Calu3 (cell line): ENCODE results near the gene SHISA6. TPM values are rescaled to one million over a fixed set of nuclear protein-coding genes. Genes with fewer than 3 reads are reported as not detected.

Source experiments
- BruUV-seq: library from RNA; stranded (reverse); fragments of 400-500 nt; replicated peaks from 2 replicates; lab custom pipeline; 2021; lab: Mats Ljungman, UMichigan
- CTCF ChIA-PET: fragments of 300-600 bp; sonication (Branson Sonifier 250); formaldehyde crosslinking; loops from one replicate; lab custom pipeline; 2022; ENCODE audit warnings: antibody characterized with exemption; lab: Charles Lee
- DNase-seq: peaks from one replicate; pipeline ENCODE4 v3.0.0; 2022
- H3K27ac Mint-ChIP-seq: one replicate; pipeline ENCODE4 v1.8.0; 2022; ENCODE audit warnings: mixed read lengths; ENCODE audit not compliant: unreplicated experiment
- H3K27me3 Mint-ChIP-seq: one replicate; pipeline ENCODE4 v1.8.0; 2022; ENCODE audit warnings: mixed read lengths; ENCODE audit not compliant: unreplicated experiment
- H3K36me3 Mint-ChIP-seq: one replicate; pipeline ENCODE4 v1.8.0; 2022; ENCODE audit warnings: mild to moderate bottlenecking, moderate library complexity, mixed read lengths; ENCODE audit not compliant: insufficient read depth, unreplicated experiment
- H3K4me1 Mint-ChIP-seq: one replicate; pipeline ENCODE4 v1.8.0; 2022; ENCODE audit warnings: mild to moderate bottlenecking, low read depth, mixed read lengths; ENCODE audit not compliant: unreplicated experiment
- H3K4me3 Mint-ChIP-seq: one replicate; pipeline ENCODE4 v1.8.0; 2022; ENCODE audit warnings: mild to moderate bottlenecking, low read depth, moderate library complexity, mixed read lengths; ENCODE audit not compliant: unreplicated experiment
- H3K9me3 Mint-ChIP-seq: one replicate; pipeline ENCODE4 v1.8.0; 2022; ENCODE audit warnings: low read depth, mixed read lengths; ENCODE audit not compliant: unreplicated experiment
- CTCF ChIP-seq: fragments of 200-600 bp; IDR thresholded peaks from one replicate; pipeline ENCODE4 v1.8.0; 2022; ENCODE audit warnings: antibody characterized with exemption; ENCODE audit not compliant: unreplicated experiment
- intact Hi-C: fragments of 100-400 bp; cut with micrococcal nuclease; formaldehyde crosslinking; loops from one replicate; pipeline ENCODE4 v1.10.0; 2022; ENCODE audit not compliant: unreplicated experiment
- total RNA-seq: library from RNA; stranded (reverse); gene quantifications from 2 replicates; pipeline ENCODE4 v1.2.3, GENCODE V29; 2022

Gene SHISA6
- total RNA-seq, 1 experiment from 2014 or later = not detected

GRCh38 chr17:11363565-11364117, 122.6 kb downstream of the SHISA6 start:
- H3K4me1 Mint-ChIP-seq = no peaks in the 10 kb centered on the region
- H3K36me3 Mint-ChIP-seq = no peaks in the 10 kb centered on the region
- no peak for TF ChIP-seq CTCF
- no TSS peak for BruUV-seq
- H3K9me3 Mint-ChIP-seq = no peaks in the 10 kb centered on the region
- H3K4me3 Mint-ChIP-seq = no peak overlapping the region
- CTCF ChIA-PET = no interaction called here
- no peaks in the 10 kb centered on the region for H3K27me3 Mint-ChIP-seq
- no peak overlapping the region for H3K27ac Mint-ChIP-seq
- DNase-seq = no peak
- intact Hi-C loops = no loop called here

- Mint-ChIP-seq H3K9me3 (no peaks in the 10 kb centered on the region), H3K4me3 (no peak overlapping the region), H3K4me1 (no peaks in the 10 kb centered on the region), H3K27ac (no peak overlapping the region), H3K36me3 (no peaks in the 10 kb centered on the region), H3K27me3 (no peaks in the 10 kb centered on the region)
- no peak for TF ChIP-seq CTCF
- no peak for DNase-seq
- BruUV-seq = no TSS peak
- intact Hi-C loops = no loop called here
- CTCF ChIA-PET = no interaction called here
Observed at GRCh38 chr17:11366272-11366850, 125.3 kb downstream of the SHISA6 start.

GRCh38 chr17:11369575-11369974, 128.6 kb downstream of the SHISA6 start:
- Mint-ChIP-seq H3K9me3 (no peaks in the 10 kb centered on the region), H3K27me3 (no peaks in the 10 kb centered on the region), H3K4me1 (no peaks in the 10 kb centered on the region), H3K4me3 (no peak overlapping the region), H3K36me3 (no peaks in the 10 kb centered on the region), H3K27ac (no peak overlapping the region)
- no peak for DNase-seq
- intact Hi-C loops = no loop called here
- TF ChIP-seq CTCF = no peak
- CTCF ChIA-PET = no interaction called here
- no TSS peak for BruUV-seq

GRCh38 chr17:11372692-11373091, 131.7 kb downstream of the SHISA6 start:
- no TSS peak for BruUV-seq
- Mint-ChIP-seq H3K9me3 (no peaks in the 10 kb centered on the region), H3K27me3 (no peaks in the 10 kb centered on the region), H3K4me3 (no peak overlapping the region), H3K36me3 (no peaks in the 10 kb centered on the region), H3K27ac (no peak overlapping the region), H3K4me1 (no peaks in the 10 kb centered on the region)
- intact Hi-C loops = no loop called here
- no peak for DNase-seq
- CTCF ChIA-PET = no interaction called here
- no peak for TF ChIP-seq CTCF
